HCT116 (cell line): Measurements from ENCODE around the gene AHRR. TPM values are rescaled to one million over a fixed set of nuclear protein-coding genes. Genes with fewer than 3 reads are reported as not detected.
A peak's percentile ranks its signal among the peaks of the same experiment; 100 is the strongest.

ENCODE experiments used
- ATAC-seq: fragments of 200-7000 bp; cut with Tn5 transposase; 2 replicates; pipeline ENCODE4 v1.9.1; 2020; ENCODE audit warnings: mild to moderate bottlenecking, moderate library complexity
- BruUV-seq: library from RNA; stranded (reverse); fragments of 400-500 nt; replicated peaks from 2 replicates; lab custom pipeline; 2021; lab: Mats Ljungman, UMichigan
- CTCF ChIA-PET: fragments of 300-600 bp; sonication (Branson Sonifier 250); formaldehyde crosslinking; loops from one replicate; lab custom pipeline; 2021; ENCODE audit warnings: antibody characterized with exemption; lab: Charles Lee
- POLR2A ChIA-PET: fragments of 300-600, 350-600 bp; sonication (Branson Sonifier 250); formaldehyde crosslinking; loops from one replicate; lab custom pipeline; 2021; ENCODE audit warnings: antibody characterized with exemption; lab: Charles Lee
- RAD21 ChIA-PET, 2 experiments: fragments of 300-600 bp; sonication (Branson Sonifier 250); formaldehyde crosslinking; loops; one replicate each; lab custom pipeline; 2023; ENCODE audit warnings: low total read pairs in 2 of 2; ENCODE audit not compliant: uncharacterized antibody in 2 of 2, unreplicated experiment in 2 of 2, low non-redundant PET in 1 of 2; lab: Charles Lee
- DNase-seq: peaks from one replicate; pipeline ENCODE4 v3.0.0-alpha.2; 2010; ENCODE audit warnings: low read depth, low spot score
- H2AFZ ChIP-seq: fragments of 200-600 bp; shearing (Covaris generic), sonication (generic); 2 replicates; pipeline ENCODE4 v1.6.1; 2017; ENCODE audit warnings: low read depth, mixed run types, mixed read lengths, antibody characterized with exemption, low read length; ENCODE audit not compliant: poor library complexity, severe bottlenecking
- H3K27ac ChIP-seq: 2 replicates; pipeline ENCODE4 v1.5.1; 2012; ENCODE audit warnings: low read depth, low read length
- H3K27me3 ChIP-seq: fragments of 200-600 bp; sonication (generic); 2 replicates; pipeline ENCODE4 v1.6.1; 2016; ENCODE audit warnings: mixed run types, low read length, mixed read lengths; ENCODE audit not compliant: insufficient read depth
- H3K36me3 ChIP-seq, 2 experiments: fragments of 200-500 bp in 1 of 2; fragments of 200-600 bp in 1 of 2; sonication (Bioruptor generic) in 1 of 2; sonication (generic) in 1 of 2; 2 replicates each; pipeline versions ENCODE4 v1.5.1 to v1.6.1; 2014 to 2016; ENCODE audit warnings: low read length in 2 of 2, inconsistent platforms in 1 of 2, mixed read lengths in 1 of 2, mixed run types in 1 of 2; ENCODE audit not compliant: insufficient read depth in 2 of 2, control insufficient read depth in 1 of 2
- H3K4me1 ChIP-seq, 2 experiments: fragments of 200-600 bp in 1 of 2; sonication (generic) in 1 of 2; 2 replicates each; pipeline versions ENCODE4 v1.5.1 to v1.6.1; 2012 to 2017; ENCODE audit warnings: low read length in 2 of 2, inconsistent platforms in 1 of 2, mild to moderate bottlenecking in 1 of 2, mixed read lengths in 1 of 2, mixed run types in 1 of 2, moderate library complexity in 1 of 2; ENCODE audit not compliant: insufficient read depth in 2 of 2, control insufficient read depth in 1 of 2
- H3K4me2 ChIP-seq: fragments of 200-600 bp; sonication (generic); 2 replicates; pipeline ENCODE4 v1.6.1; 2017; ENCODE audit warnings: mixed run types, low read length, mixed read lengths
- H3K4me3 ChIP-seq, 2 experiments: fragments of 200-600 bp in 1 of 2; sonication (generic) in 1 of 2; replicated peaks in 1 of 2; 2 replicates each; pipeline ENCODE4 v1.5.1; 2011 to 2016; ENCODE audit warnings: low read length in 2 of 2, control low read depth in 1 of 2, low read depth in 1 of 2, mild to moderate bottlenecking in 1 of 2, mixed read lengths in 1 of 2, mixed run types in 1 of 2
- H3K79me2 ChIP-seq: fragments of 200-600 bp; sonication (generic); 2 replicates; pipeline ENCODE4 v1.6.1; 2017; ENCODE audit warnings: mild to moderate bottlenecking, mixed run types, low read length, moderate library complexity, mixed read lengths; ENCODE audit not compliant: insufficient read depth
- H3K9ac ChIP-seq: fragments of 200-600 bp; sonication (generic); 2 replicates; pipeline ENCODE4 v1.6.1; 2016; ENCODE audit warnings: low read length, mixed read lengths
- H3K9me2 ChIP-seq: fragments of 200-600 bp; sonication (generic), shearing (Covaris generic); 2 replicates; pipeline ENCODE4 v1.6.1; 2017; ENCODE audit warnings: mixed run types, mild to moderate bottlenecking, moderate library complexity; ENCODE audit not compliant: insufficient read depth
- H3K9me3 ChIP-seq, 2 experiments: fragments of 200-500 bp in 1 of 2; fragments of 200-600 bp in 1 of 2; sonication (Bioruptor generic) in 1 of 2; sonication (generic) in 1 of 2; 2 replicates each; pipeline ENCODE4 v1.6.1; 2014 to 2017; ENCODE audit warnings: low read length in 2 of 2, mixed read lengths in 2 of 2, inconsistent platforms in 1 of 2, low read depth in 1 of 2, mild to moderate bottlenecking in 1 of 2, mixed run types in 1 of 2, moderate library complexity in 1 of 2; ENCODE audit not compliant: control insufficient read depth in 1 of 2, insufficient read depth in 1 of 2
- H4K20me1 ChIP-seq: fragments of 200-600 bp; sonication (generic), shearing (Covaris generic); 2 replicates; pipeline ENCODE4 v1.6.1; 2017; ENCODE audit warnings: mixed run types, mild to moderate bottlenecking, moderate library complexity; ENCODE audit not compliant: insufficient read depth
- CBX3 ChIP-seq: IDR thresholded peaks from 2 replicates; pipeline ENCODE4 v1.6.1; 2012; ENCODE audit warnings: low read depth
- ELF1 ChIP-seq: IDR thresholded peaks from 2 replicates; pipeline ENCODE4 v1.6.1; 2012; ENCODE audit warnings: low read depth, borderline replicate concordance
- EZH2 ChIP-seq: fragments of 200-600 bp; sonication (generic); IDR thresholded peaks from 2 replicates; pipeline ENCODE4 v1.6.1; 2017; ENCODE audit warnings: antibody characterized with exemption, mixed run types
- EZH2phosphoT487 ChIP-seq: fragments of 200-600 bp; IDR thresholded peaks from 2 replicates; pipeline ENCODE4 v1.6.1; 2018; ENCODE audit warnings: antibody characterized with exemption, borderline replicate concordance
- POLR2A ChIP-seq: IDR thresholded peaks from 2 replicates; pipeline ENCODE4 v1.7.0; 2011; ENCODE audit warnings: borderline replicate concordance; ENCODE audit not compliant: insufficient read depth, insufficient read length; ENCODE audit errors: extremely low read depth
- POLR2AphosphoS5 ChIP-seq: IDR thresholded peaks from 2 replicates; pipeline ENCODE4 v1.6.1; 2011; ENCODE audit warnings: mild to moderate bottlenecking, low read depth, low read length, moderate library complexity
- SP1 ChIP-seq: IDR thresholded peaks from 2 replicates; pipeline ENCODE4 v1.6.1; 2012; ENCODE audit warnings: low read depth
- TCF7L2 ChIP-seq: IDR thresholded peaks from 2 replicates; pipeline ENCODE4 v1.7.0; 2011; ENCODE audit warnings: borderline replicate concordance, inconsistent platforms; ENCODE audit not compliant: insufficient read depth, insufficient read length; ENCODE audit errors: extremely low read depth
- YY1 ChIP-seq: IDR thresholded peaks from 2 replicates; pipeline ENCODE4 v1.6.1; 2011; ENCODE audit warnings: low read length, low read depth, moderate library complexity, mild to moderate bottlenecking; ENCODE audit not compliant: insufficient replicate concordance; ENCODE audit errors: extremely low read depth
- intact Hi-C: fragments of 100-400 bp; cut with micrococcal nuclease; formaldehyde crosslinking; loops from 2 replicates; pipeline ENCODE4 v1.10.0; 2022
- total RNA-seq: library from RNA; stranded (reverse); gene quantifications from one replicate; pipeline ENCODE4 v1.2.1, GENCODE V29; 2021; ENCODE audit not compliant: unreplicated experiment
- TF ChIP-seq, protein P1 (sequence below), 3 experiments: fragments of 200-600 bp in 1 of 3; sonication (generic) in 1 of 3; IDR thresholded peaks in 2 of 3; conservative IDR thresholded peaks in 1 of 3; 2 replicates each; pipeline ENCODE4 v1.5.1; 2012 to 2017; ENCODE audit warnings: low read depth in 2 of 3, low read length in 2 of 3, antibody characterized with exemption in 1 of 3, borderline replicate concordance in 1 of 3, control low read depth in 1 of 3, mild to moderate bottlenecking in 1 of 3, mixed read lengths in 1 of 3, mixed run types in 1 of 3, moderate library complexity in 1 of 3; ENCODE audit not compliant: insufficient read depth in 1 of 3
- TF ChIP-seq, protein P2 (sequence below): IDR thresholded peaks from 2 replicates; pipeline ENCODE4 v1.6.1; 2011; ENCODE audit warnings: mild to moderate bottlenecking, low read length, moderate library complexity; ENCODE audit not compliant: insufficient replicate concordance; ENCODE audit errors: extremely low read depth
- TF ChIP-seq, protein P3 (sequence below): IDR thresholded peaks from 2 replicates; pipeline ENCODE4 v1.6.1; 2012

AHRR gene
- total RNA-seq, 1 experiment from 2014 or later = 12.7 TPM

DNA sequence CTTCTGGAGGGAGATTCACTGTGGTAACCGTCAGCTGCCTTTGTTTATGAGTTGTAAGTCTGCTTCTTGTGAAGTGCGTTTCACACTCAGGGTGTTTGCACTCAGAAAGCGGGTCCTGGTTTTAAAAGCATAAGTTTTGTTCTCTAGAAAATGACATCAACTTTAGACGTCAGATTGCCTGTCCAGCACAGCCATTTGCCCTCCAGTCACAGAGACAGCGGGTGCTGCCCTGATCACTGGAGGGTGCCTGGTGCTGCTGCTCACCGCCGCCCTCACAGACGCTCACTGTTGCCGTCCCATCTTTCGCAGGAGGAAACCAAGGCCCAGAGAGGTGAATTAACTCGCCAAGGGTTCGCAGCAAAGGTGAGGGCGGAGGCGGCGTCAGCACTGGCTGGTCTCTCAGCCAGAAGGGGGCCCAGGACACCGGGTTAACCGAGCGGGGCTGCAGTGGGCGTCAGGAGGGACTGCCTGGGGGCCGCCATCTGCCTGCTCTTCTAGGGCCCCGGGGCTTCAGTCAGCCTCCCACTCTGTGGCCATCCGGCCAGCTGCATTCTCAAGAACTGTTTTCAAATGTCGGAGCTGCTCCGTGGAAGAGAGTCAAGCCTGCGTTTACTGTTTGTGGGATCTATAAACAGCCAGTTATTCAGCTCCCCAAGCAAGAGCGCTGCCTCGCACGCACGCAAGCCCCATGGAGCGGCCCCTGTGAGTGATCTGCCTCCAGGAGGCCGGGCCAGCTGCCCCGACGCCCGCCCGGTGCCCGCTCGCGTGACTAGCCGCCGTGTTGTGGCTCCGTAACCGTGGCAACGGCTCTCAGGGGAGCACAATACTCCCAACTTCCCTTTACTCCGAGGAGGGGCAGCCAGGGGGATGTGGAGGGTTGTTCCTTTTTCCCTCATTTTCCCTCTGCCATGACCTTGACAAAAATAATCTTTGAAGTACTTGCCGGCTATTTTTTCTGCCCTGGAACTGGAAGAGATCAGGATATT is 78.1 kb downstream of the AHRR start:
- no peak overlapping the region for H2AFZ ChIP-seq
- no peaks in the 10 kb centered on the region for H3K9me3 ChIP-seq
- no peaks in the 10 kb centered on the region for H3K79me2 ChIP-seq
- no peaks in the 10 kb centered on the region for H3K36me3 ChIP-seq
- POLR2A ChIA-PET = interaction anchor here (1.0 kb wide), 1 partner anchor 15 kb away, joined by 3 read pairs; no protein-coding TSS in a partner anchor
- H3K9ac ChIP-seq = peak overlapping the region; percentile 74
- ATAC-seq = peak; percentile 87
- peak overlapping the region; percentile 60 for H3K27ac ChIP-seq
- TSS peak; percentile 70 for BruUV-seq
- no peaks in the 10 kb centered on the region for H4K20me1 ChIP-seq
- intact Hi-C loops = no loop called here
- DNase-seq = peak; percentile 40
- peak overlapping the region; percentile 14 to 50 for H3K4me3 ChIP-seq
- no peaks in the 10 kb centered on the region for H3K9me2 ChIP-seq
- H3K4me1 ChIP-seq = peaks cover 17 to 64% of the 10 kb centered on the region in 2 experiments
- peak overlapping the region; percentile 72 for H3K4me2 ChIP-seq
- no peaks in the 10 kb centered on the region for H3K27me3 ChIP-seq
- RAD21 ChIA-PET = no interaction called here
- TF ChIP-seq TCF7L2 (peak; percentile 99), YY1 (no peak), EZH2 (no peak), POLR2A (no peak), EZH2phosphoT487 (no peak), ELF1 (no peak), POLR2AphosphoS5 (peak; percentile 35; the same call in 1 of the 2 replicates), SP1 (peak; percentile 32; the same call in 1 of the 2 replicates), CBX3 (no peak)
- TF ChIP-seq, protein P1, sequence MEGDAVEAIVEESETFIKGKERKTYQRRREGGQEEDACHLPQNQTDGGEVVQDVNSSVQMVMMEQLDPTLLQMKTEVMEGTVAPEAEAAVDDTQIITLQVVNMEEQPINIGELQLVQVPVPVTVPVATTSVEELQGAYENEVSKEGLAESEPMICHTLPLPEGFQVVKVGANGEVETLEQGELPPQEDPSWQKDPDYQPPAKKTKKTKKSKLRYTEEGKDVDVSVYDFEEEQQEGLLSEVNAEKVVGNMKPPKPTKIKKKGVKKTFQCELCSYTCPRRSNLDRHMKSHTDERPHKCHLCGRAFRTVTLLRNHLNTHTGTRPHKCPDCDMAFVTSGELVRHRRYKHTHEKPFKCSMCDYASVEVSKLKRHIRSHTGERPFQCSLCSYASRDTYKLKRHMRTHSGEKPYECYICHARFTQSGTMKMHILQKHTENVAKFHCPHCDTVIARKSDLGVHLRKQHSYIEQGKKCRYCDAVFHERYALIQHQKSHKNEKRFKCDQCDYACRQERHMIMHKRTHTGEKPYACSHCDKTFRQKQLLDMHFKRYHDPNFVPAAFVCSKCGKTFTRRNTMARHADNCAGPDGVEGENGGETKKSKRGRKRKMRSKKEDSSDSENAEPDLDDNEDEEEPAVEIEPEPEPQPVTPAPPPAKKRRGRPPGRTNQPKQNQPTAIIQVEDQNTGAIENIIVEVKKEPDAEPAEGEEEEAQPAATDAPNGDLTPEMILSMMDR (IDR thresholded peaks at IDR 0.05 in 2 of 3, conservative IDR thresholded peaks at IDR 0.05 in 1 of 3; ENCODE audit: borderline replicate concordance in 1 of 3, insufficient read depth in 1 of 3, low read depth in 2 of 3, low read length in 2 of 3) = 0 out of 6 replicates have a peak, but pooled peaks of 1 of the 3 experiments have one; percentile 2
- TF ChIP-seq, protein P2, sequence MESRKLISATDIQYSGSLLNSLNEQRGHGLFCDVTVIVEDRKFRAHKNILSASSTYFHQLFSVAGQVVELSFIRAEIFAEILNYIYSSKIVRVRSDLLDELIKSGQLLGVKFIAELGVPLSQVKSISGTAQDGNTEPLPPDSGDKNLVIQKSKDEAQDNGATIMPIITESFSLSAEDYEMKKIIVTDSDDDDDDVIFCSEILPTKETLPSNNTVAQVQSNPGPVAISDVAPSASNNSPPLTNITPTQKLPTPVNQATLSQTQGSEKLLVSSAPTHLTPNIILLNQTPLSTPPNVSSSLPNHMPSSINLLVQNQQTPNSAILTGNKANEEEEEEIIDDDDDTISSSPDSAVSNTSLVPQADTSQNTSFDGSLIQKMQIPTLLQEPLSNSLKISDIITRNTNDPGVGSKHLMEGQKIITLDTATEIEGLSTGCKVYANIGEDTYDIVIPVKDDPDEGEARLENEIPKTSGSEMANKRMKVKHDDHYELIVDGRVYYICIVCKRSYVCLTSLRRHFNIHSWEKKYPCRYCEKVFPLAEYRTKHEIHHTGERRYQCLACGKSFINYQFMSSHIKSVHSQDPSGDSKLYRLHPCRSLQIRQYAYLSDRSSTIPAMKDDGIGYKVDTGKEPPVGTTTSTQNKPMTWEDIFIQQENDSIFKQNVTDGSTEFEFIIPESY = no peak
- TF ChIP-seq, protein P3, sequence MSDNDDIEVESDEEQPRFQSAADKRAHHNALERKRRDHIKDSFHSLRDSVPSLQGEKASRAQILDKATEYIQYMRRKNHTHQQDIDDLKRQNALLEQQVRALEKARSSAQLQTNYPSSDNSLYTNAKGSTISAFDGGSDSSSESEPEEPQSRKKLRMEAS = peak; percentile 75
- CTCF ChIA-PET = no interaction called here
